GM21423 (cell line): ENCODE measurements around the gene DGKI.

Experiments
- ATAC-seq: cut with Tn5 transposase; IDR thresholded peaks from one replicate; pipeline ENCODE4 v1.9.1; 2021; ENCODE audit warnings: mild to moderate bottlenecking, moderate library complexity; ENCODE audit not compliant: unreplicated experiment

The DGKI gene

GRCh38 chr7:137692399-137692798 lies 154.4 kb downstream of the DGKI start:
- ATAC-seq = no peak

GRCh38 chr7:137691566-137691965 lies 155.2 kb downstream of the DGKI start:
- no peak for ATAC-seq

GRCh38 chr7:137690635-137691034 lies 156.1 kb downstream of the DGKI start:
- ATAC-seq = no peak

GRCh38 chr7:137689761-137690160 lies 157.0 kb downstream of the DGKI start:
- ATAC-seq = no peak

- ATAC-seq = no peak
Observed at GRCh38 chr7:137687556-137688265, 159.1 kb downstream of the DGKI start.

GRCh38 chr7:137685433-137686164 lies 161.2 kb downstream of the DGKI start:
- no peak for ATAC-seq

GRCh38 chr7:137684776-137685175 lies 162.0 kb downstream of the DGKI start:
- ATAC-seq = no peak

- no peak for ATAC-seq
Observed at GRCh38 chr7:137684316-137684715, 162.5 kb downstream of the DGKI start.

- no peak for ATAC-seq
Observed at GRCh38 chr7:137682596-137682995, 164.2 kb downstream of the DGKI start.

GRCh38 chr7:137681657-137682562 lies 164.9 kb downstream of the DGKI start:
- no peak for ATAC-seq

GRCh38 chr7:137674551-137675409 lies 172.0 kb downstream of the DGKI start:
- no peak for ATAC-seq

GRCh38 chr7:137674048-137674447 lies 172.7 kb downstream of the DGKI start:
- no peak for ATAC-seq

- ATAC-seq = no peak
Observed at GRCh38 chr7:137671920-137672319, 174.9 kb downstream of the DGKI start.

GRCh38 chr7:137670222-137671064 lies 176.3 kb downstream of the DGKI start:
- no peak for ATAC-seq

GRCh38 chr7:137669706-137670105 lies 177.1 kb downstream of the DGKI start:
- ATAC-seq = no peak

GRCh38 chr7:137668404-137668803 lies 178.4 kb downstream of the DGKI start:
- no peak for ATAC-seq

GRCh38 chr7:137667633-137668387 lies 179.0 kb downstream of the DGKI start:
- no peak for ATAC-seq

- no peak for ATAC-seq
Observed at GRCh38 chr7:137664846-137665245, 181.9 kb downstream of the DGKI start.

- ATAC-seq = no peak
Observed at GRCh38 chr7:137661634-137662033, 185.1 kb downstream of the DGKI start.
